Measurements from ENCODE around the gene TPM2. TPM values are rescaled to one million over a fixed set of nuclear protein-coding genes. Genes with fewer than 3 reads are reported as not detected.

The TPM2 gene
- total and polyA plus RNA-seq, 4 donors: 4.2 to 31.4 (median 14.0) TPM

- H3K36me3 ChIP-seq (ENCODE audit: control insufficient read depth in 4 of 4, insufficient read depth in 3 of 4, low read depth in 1 of 4, low read length in 3 of 4): peaks cover 0 to 2% (median 0%) of the 10 kb centered on the region in 4 donors
- no peaks in the 10 kb centered on the region for H3K9me3 ChIP-seq (ENCODE audit: control insufficient read depth in 4 of 4, low read length in 3 of 4)
- H3K27ac ChIP-seq (ENCODE audit: low read depth in 1 of 2, low read length in 2 of 2): no peak overlapping the region
- H3K4me3 ChIP-seq (ENCODE audit: low read depth in 1 of 3, low read length in 3 of 3): no peak overlapping the region
- H3K4me1 ChIP-seq (ENCODE audit: control insufficient read depth in 4 of 4, insufficient read depth in 4 of 4, low read length in 3 of 4): peaks cover 0 to 10% (median 5%) of the 10 kb centered on the region in 4 donors
- 88% methylated on average over 11 of the region's 11 CpGs for WGBS
- H3K27me3 ChIP-seq (ENCODE audit: control insufficient read depth in 4 of 4, insufficient read depth in 4 of 4, low read length in 3 of 4): no peaks in the 10 kb centered on the region
- TF ChIP-seq TAF1 (conservative IDR thresholded peaks at IDR 0.05) (no peak), HNF4G (IDR thresholded peaks at IDR 0.05) (no peak), RAD21 (IDR thresholded peaks at IDR 0.05) (no peak), FOXA2 (IDR thresholded peaks at IDR 0.05) (no peak), ATF3 (IDR thresholded peaks at IDR 0.05) (no peak), EGR1 (IDR thresholded peaks at IDR 0.05; ENCODE audit: low read depth in 2 of 2) (no peak), RXRA (IDR thresholded peaks at IDR 0.05) (no peak), CTCF (IDR thresholded peaks at IDR 0.05; ENCODE audit: low read depth, low read length, missing input control) (no peak), HNF4A (conservative IDR thresholded peaks at IDR 0.05) (no peak)
- H3K9ac ChIP-seq (ENCODE audit: low read depth in 1 of 2, low read length in 2 of 2): no peak overlapping the region
- DNase-seq (ENCODE audit: low spot score): no peak
These were observed 3.2 kb downstream of the TPM2 start for GRCh38 chr9:35686222-35687203.

- peak; percentile 71 for TF ChIP-seq NR2F2 (IDR thresholded peaks at IDR 0.05)
- TF ChIP-seq RAD21 (IDR thresholded peaks at IDR 0.05): no peak
- H3K4me1 ChIP-seq (ENCODE audit: control insufficient read depth in 4 of 4, insufficient read depth in 4 of 4, low read length in 3 of 4): peaks cover 0 to 4% (median 2%) of the 10 kb centered on the region in 4 donors
- H3K36me3 ChIP-seq (ENCODE audit: control insufficient read depth in 4 of 4, insufficient read depth in 3 of 4, low read depth in 1 of 4, low read length in 3 of 4): peaks cover 0 to 2% (median 0%) of the 10 kb centered on the region in 4 donors
- H3K27me3 ChIP-seq (ENCODE audit: control insufficient read depth in 4 of 4, insufficient read depth in 4 of 4, low read length in 3 of 4): no peaks in the 10 kb centered on the region
- no peak overlapping the region for H3K27ac ChIP-seq (ENCODE audit: low read depth in 1 of 2, low read length in 2 of 2)
- 77% methylated on average over 13 of the region's 13 CpGs for WGBS
- H3K9me3 ChIP-seq (ENCODE audit: control insufficient read depth in 4 of 4, low read length in 3 of 4): no peaks in the 10 kb centered on the region
- no peak overlapping the region for H3K9ac ChIP-seq (ENCODE audit: low read depth in 1 of 2, low read length in 2 of 2)
- no peak overlapping the region for H3K4me3 ChIP-seq (ENCODE audit: low read depth in 1 of 3, low read length in 3 of 3)
- no peak for DNase-seq (ENCODE audit: low spot score)
These were observed 4.2 kb downstream of the TPM2 start for GRCh38 chr9:35685506-35685905.

GRCh38 chr9:35684921-35685320 is 4.8 kb downstream of the TPM2 start:
- H3K9me3 ChIP-seq (ENCODE audit: control insufficient read depth in 4 of 4, low read length in 3 of 4): no peaks in the 10 kb centered on the region
- peaks cover 0 to 2% (median 0%) of the 10 kb centered on the region in 4 donors for H3K36me3 ChIP-seq (ENCODE audit: control insufficient read depth in 4 of 4, insufficient read depth in 3 of 4, low read depth in 1 of 4, low read length in 3 of 4)
- H3K4me3 ChIP-seq (ENCODE audit: low read depth in 1 of 3, low read length in 3 of 3): no peak overlapping the region
- H3K4me1 ChIP-seq (ENCODE audit: control insufficient read depth in 4 of 4, insufficient read depth in 4 of 4, low read length in 3 of 4): no peaks in the 10 kb centered on the region
- H3K27ac ChIP-seq (ENCODE audit: low read depth in 1 of 2, low read length in 2 of 2): no peak overlapping the region
- TF ChIP-seq REST (IDR thresholded peaks at IDR 0.05) (no peak), RAD21 (IDR thresholded peaks at IDR 0.05) (no peak), MAX (IDR thresholded peaks at IDR 0.05) (no peak), JUND (IDR thresholded peaks at IDR 0.05) (no peak), FOXA2 (IDR thresholded peaks at IDR 0.05) (no peak), SP1 (IDR thresholded peaks at IDR 0.05) (no peak), HNF4G (IDR thresholded peaks at IDR 0.05) (no peak), YY1 (IDR thresholded peaks at IDR 0.05) (no peak), CTCF (IDR thresholded peaks at IDR 0.05; ENCODE audit: low read depth, low read length, missing input control) (no peak), NR2F2 (IDR thresholded peaks at IDR 0.05) (no peak), RXRA (IDR thresholded peaks at IDR 0.05) (no peak), FOXA1 (IDR thresholded peaks at IDR 0.05) (no peak), ATF3 (IDR thresholded peaks at IDR 0.05) (no peak), GABPA (IDR thresholded peaks at IDR 0.05 in 1 of 2, conservative IDR thresholded peaks at IDR 0.05 in 1 of 2) (no peak), TAF1 (conservative IDR thresholded peaks at IDR 0.05) (no peak)
- no peak for DNase-seq (ENCODE audit: low spot score)
- no peaks in the 10 kb centered on the region for H3K27me3 ChIP-seq (ENCODE audit: control insufficient read depth in 4 of 4, insufficient read depth in 4 of 4, low read length in 3 of 4)
- WGBS: 93% methylated on average over 10 of the region's 10 CpGs
- H3K9ac ChIP-seq (ENCODE audit: low read depth in 1 of 2, low read length in 2 of 2): no peak overlapping the region
